Measurements from ENCODE around the gene ELOVL5. TPM values are rescaled to one million over a fixed set of nuclear protein-coding genes. Genes with fewer than 3 reads are reported as not detected.
A peak's percentile ranks its signal among the peaks of the same experiment; 100 is the strongest.

The ELOVL5 gene
- total RNA-seq, 6 experiments from 2014 or later, result 82.0 to 104 (median 89.1) TPM

DNA sequence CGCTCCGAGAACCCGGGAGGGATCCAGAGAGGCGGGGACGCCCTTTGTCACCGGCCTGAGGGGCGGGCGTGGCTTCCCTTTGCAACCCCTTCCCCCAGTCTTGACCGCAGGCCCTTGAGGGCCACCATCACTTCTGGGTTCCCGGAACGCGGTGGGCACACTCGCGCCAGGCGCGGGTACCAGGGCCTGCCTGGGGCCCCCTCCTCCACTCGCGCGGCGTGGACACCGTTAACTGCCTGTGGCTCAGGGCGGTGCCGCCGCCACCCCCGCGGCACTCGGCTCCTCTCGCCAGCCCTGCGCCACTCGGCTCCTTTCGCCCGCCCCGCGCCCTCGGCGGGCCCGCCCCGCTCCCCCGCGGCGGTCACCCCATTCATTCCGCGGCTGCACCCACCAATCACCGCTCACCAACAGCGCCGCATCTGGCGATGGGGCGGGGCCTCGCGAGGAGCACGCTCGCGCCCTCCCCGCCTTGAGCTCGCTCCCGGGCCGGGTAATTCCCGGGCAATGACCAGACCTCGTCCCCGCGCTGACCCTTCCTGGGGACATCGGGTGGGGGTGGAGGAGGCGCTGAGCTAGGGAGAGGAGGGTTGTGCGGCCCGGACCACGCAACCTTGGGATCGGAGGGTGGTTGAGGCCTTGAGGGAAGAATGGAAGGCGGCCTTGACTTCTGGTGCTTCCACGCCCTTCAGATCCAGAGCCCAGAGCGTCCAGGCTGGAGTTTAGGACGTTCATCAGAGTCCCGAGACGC lies 10.5 kb upstream of the ELOVL5 start:
- peak; percentile 89 for DNase-seq
- H3K9me3 Mint-ChIP-seq, result no peaks in the 10 kb centered on the region
- peak overlapping the region; percentile 98 for H3K27ac Mint-ChIP-seq
- H3K4me3 Mint-ChIP-seq, result peak overlapping the region; percentile 91
- H3K36me3 Mint-ChIP-seq (ENCODE audit: low read depth), result no peaks in the 10 kb centered on the region; the same call in 1 of the 2 replicates
- H3K27me3 Mint-ChIP-seq (ENCODE audit: insufficient read depth), result peaks cover 9% of the 10 kb centered on the region; the same call in 1 of the 2 replicates
- TF ChIP-seq, protein P1, sequence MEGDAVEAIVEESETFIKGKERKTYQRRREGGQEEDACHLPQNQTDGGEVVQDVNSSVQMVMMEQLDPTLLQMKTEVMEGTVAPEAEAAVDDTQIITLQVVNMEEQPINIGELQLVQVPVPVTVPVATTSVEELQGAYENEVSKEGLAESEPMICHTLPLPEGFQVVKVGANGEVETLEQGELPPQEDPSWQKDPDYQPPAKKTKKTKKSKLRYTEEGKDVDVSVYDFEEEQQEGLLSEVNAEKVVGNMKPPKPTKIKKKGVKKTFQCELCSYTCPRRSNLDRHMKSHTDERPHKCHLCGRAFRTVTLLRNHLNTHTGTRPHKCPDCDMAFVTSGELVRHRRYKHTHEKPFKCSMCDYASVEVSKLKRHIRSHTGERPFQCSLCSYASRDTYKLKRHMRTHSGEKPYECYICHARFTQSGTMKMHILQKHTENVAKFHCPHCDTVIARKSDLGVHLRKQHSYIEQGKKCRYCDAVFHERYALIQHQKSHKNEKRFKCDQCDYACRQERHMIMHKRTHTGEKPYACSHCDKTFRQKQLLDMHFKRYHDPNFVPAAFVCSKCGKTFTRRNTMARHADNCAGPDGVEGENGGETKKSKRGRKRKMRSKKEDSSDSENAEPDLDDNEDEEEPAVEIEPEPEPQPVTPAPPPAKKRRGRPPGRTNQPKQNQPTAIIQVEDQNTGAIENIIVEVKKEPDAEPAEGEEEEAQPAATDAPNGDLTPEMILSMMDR (IDR thresholded peaks at IDR 0.05), result no peak; the same call in 1 of the 2 replicates
- H3K4me1 Mint-ChIP-seq (ENCODE audit: low read depth), result peaks cover 39% of the 10 kb centered on the region

DNA sequence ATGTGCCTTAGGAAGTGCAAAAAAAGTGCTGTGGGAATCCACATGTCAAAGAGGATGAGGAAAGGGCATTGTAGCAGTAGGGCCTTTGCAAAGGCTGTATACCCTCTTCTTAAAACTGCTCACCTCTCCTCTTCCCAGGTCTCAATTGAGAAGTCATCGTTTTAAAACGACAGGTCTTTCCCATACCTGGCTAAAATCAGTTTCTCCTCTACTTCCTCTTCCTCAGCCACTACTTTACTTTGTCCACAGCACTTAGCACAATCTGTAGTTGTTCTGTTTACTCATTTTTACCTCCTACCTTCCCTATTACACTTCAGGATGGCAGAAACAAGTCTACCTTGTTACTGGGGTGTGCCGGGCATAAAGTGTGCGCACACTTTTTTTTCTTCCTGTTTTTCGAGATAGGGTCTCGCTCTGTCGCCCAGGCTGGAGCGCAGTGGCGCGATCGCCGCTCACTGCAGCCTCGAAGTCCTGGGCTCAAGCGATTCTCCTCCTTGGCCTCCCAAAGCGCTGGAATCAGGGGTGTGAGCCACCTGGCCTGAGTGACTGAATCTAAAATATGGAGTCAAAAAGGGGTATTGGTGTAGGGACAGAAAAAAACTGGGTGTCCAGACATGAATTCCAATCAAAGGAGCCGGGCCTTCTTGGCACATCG lies 9.8 kb upstream of the ELOVL5 start:
- no peaks in the 10 kb centered on the region; the same call in 1 of the 2 replicates for H3K36me3 Mint-ChIP-seq (ENCODE audit: low read depth)
- H3K27me3 Mint-ChIP-seq (ENCODE audit: insufficient read depth), result peaks cover 7% of the 10 kb centered on the region; the same call in 1 of the 2 replicates
- TF ChIP-seq, protein P1 (IDR thresholded peaks at IDR 0.05), result no peak
- no peaks in the 10 kb centered on the region for H3K9me3 Mint-ChIP-seq
- peaks cover 39% of the 10 kb centered on the region for H3K4me1 Mint-ChIP-seq (ENCODE audit: low read depth)
- peak overlapping the region; percentile 90 for H3K27ac Mint-ChIP-seq
- DNase-seq, result no peak
- H3K4me3 Mint-ChIP-seq, result peak overlapping the region; percentile 86

DNA sequence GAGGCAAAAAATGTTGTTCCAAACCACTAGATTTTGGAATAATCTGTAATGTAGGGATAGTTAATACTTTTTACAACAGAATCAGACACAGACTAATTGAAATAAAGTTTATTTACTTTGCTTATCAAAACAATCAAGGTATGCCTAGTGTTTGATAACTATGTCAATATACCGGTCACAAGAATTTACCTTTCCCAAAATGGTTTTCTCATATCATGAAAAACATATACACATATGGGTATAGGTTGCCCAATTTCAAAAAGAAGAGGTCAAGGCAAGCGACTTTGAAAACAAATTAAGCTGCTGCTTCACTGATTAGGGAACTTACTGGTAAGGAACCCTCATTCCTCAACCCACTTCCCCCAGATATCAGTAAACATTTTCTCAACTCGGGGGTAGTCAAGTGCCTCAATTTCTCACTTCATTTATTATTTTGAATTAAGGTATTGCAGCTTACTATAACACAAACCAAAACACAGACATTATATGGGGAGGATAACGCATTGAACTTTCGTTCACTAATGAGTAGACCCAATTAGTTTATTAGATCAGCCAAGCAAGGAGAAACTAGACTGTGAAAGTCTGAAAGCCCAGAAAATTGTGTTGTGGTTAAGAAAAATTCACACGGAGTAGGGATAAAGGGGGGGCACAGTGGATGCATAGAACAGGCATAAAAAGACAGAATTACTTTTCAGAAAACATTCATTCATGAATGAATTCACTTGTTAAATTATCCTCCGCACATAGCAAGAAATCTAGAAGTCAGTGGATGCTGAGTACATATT lies 9.0 kb upstream of the ELOVL5 start:
- Mint-ChIP-seq H3K27ac (no peak overlapping the region), H3K36me3 (ENCODE audit: low read depth) (no peaks in the 10 kb centered on the region; the same call in 1 of the 2 replicates), H3K4me3 (no peak overlapping the region), H3K27me3 (ENCODE audit: insufficient read depth) (peaks cover 5% of the 10 kb centered on the region), H3K9me3 (no peaks in the 10 kb centered on the region), H3K4me1 (ENCODE audit: low read depth) (peaks cover 39% of the 10 kb centered on the region)
- DNase-seq, result no peak
- TF ChIP-seq, protein P1 (IDR thresholded peaks at IDR 0.05), result no peak

DNA sequence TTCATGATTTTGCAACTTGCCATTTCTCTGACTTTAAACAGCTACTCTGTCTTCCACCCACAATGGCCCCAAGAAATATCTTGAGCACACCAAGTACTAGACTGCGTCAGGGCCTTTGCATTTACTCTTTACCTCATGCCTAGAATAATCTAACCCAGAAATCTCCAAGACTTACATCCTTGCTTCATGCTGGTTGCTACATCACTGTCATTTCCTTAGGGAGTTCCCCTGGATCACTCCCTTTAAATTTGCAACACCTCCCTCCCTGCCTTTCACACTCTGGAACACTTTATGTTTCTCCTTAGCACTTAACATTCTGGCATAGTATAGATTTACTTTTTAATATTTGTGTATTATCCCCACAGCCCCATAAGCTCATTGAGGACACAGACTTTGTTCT lies 4.9 kb upstream of the ELOVL5 start:
- Mint-ChIP-seq H3K4me3 (no peak overlapping the region), H3K4me1 (ENCODE audit: low read depth) (peaks cover 12% of the 10 kb centered on the region), H3K27ac (no peak overlapping the region), H3K36me3 (ENCODE audit: low read depth) (no peaks in the 10 kb centered on the region), H3K9me3 (no peaks in the 10 kb centered on the region), H3K27me3 (ENCODE audit: insufficient read depth) (peaks cover 9% of the 10 kb centered on the region)
- TF ChIP-seq, protein P1 (IDR thresholded peaks at IDR 0.05), result no peak
- no peak for DNase-seq

DNA sequence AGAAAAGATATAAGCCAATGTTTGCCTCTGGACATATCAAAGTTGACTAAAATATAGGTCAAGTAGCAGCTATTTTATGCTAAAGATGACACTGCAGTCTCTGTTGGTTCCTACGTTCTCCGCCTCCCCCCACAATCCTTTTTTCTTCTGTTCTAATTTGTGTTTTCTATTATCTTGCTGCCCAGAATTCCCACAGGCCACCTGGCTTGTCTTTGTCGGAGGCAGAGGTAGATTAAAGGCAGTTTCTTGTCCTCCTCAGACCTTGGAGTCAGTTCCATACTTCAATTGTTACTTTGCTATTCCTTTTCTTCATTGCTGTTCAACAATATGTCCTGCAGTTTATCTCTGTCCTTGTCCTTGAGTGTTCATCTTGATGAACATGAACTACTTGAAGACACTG lies 3.6 kb upstream of the ELOVL5 start:
- Mint-ChIP-seq H3K9me3 (no peaks in the 10 kb centered on the region), H3K27ac (no peak overlapping the region), H3K4me1 (ENCODE audit: low read depth) (peaks cover 7% of the 10 kb centered on the region), H3K36me3 (ENCODE audit: low read depth) (no peaks in the 10 kb centered on the region), H3K4me3 (no peak overlapping the region), H3K27me3 (ENCODE audit: insufficient read depth) (peaks cover 10% of the 10 kb centered on the region)
- DNase-seq, result no peak
- TF ChIP-seq, protein P1 (IDR thresholded peaks at IDR 0.05), result no peak

All from HFFc6 (cell line).